Keratinocyte (primary cell): ENCODE data around the gene ECE1. TPM values are rescaled to one million over a fixed set of nuclear protein-coding genes. Genes with fewer than 3 reads are reported as not detected.
A peak's percentile ranks its signal among the peaks of the same experiment; 100 is the strongest.

Experiments
- DNase-seq: peaks from one replicate; pipeline ENCODE4 v3.0.0-alpha.2; 2011; ENCODE audit warnings: low read depth, missing footprints, low spot score
- FAIRE-seq: peaks from 2 replicates; lab custom pipeline; 2011; peaks lifted over from hg19 to GRCh38; lab: Jason Lieb, UNC
- H2AFZ ChIP-seq: 2 replicates; pipeline ENCODE4 v1.6.0; 2012; ENCODE audit warnings: low read length, control low read depth, inconsistent platforms; ENCODE audit not compliant: control insufficient read depth
- H3K27ac ChIP-seq: 2 replicates; pipeline ENCODE4 v1.5.1; 2011; ENCODE audit warnings: low read length; ENCODE audit not compliant: control insufficient read depth, insufficient read depth
- H3K27me3 ChIP-seq: 3 replicates; pipeline ENCODE4 v1.6.0; 2011; ENCODE audit warnings: low read length; ENCODE audit not compliant: control insufficient read depth, insufficient read depth; ENCODE audit errors: extremely low read depth
- H3K36me3 ChIP-seq, 2 experiments: 2 replicates in 1 of 2; 3 replicates in 1 of 2; pipeline ENCODE4 v1.5.1; 2011; ENCODE audit warnings: low read length in 2 of 2, mild to moderate bottlenecking in 1 of 2; ENCODE audit not compliant: control insufficient read depth in 2 of 2, insufficient read depth in 2 of 2; ENCODE audit errors: extremely low read depth in 1 of 2
- H3K4me1 ChIP-seq: 3 replicates; pipeline ENCODE4 v1.5.1; 2011; ENCODE audit warnings: low read length; ENCODE audit not compliant: control insufficient read depth, insufficient read depth; ENCODE audit errors: extremely low read depth
- H3K4me2 ChIP-seq: 3 replicates; pipeline ENCODE4 v1.6.0; 2011; ENCODE audit warnings: low read depth, low read length; ENCODE audit not compliant: control insufficient read depth, insufficient read depth; ENCODE audit errors: extremely low read depth
- H3K4me3 ChIP-seq, 3 experiments: fragments of 200-600 bp in 1 of 3; sonication (generic) in 1 of 3; 2 replicates in 2 of 3; 3 replicates in 1 of 3; pipeline ENCODE4 v1.5.1; 2011 to 2016; ENCODE audit warnings: low read length in 3 of 3, mild to moderate bottlenecking in 3 of 3, control low read depth in 2 of 3, inconsistent platforms in 1 of 3, low read depth in 1 of 3, mixed read lengths in 1 of 3, mixed run types in 1 of 3, moderate library complexity in 1 of 3; ENCODE audit not compliant: control insufficient read depth in 2 of 3, insufficient read depth in 2 of 3; ENCODE audit errors: extremely low read depth in 1 of 3
- H3K79me2 ChIP-seq: 2 replicates; pipeline ENCODE4 v1.6.0; 2012; ENCODE audit warnings: low read length; ENCODE audit not compliant: control insufficient read depth, insufficient read depth
- H3K9ac ChIP-seq: 3 replicates; pipeline ENCODE4 v1.6.0; 2011; ENCODE audit warnings: low read length; ENCODE audit not compliant: control insufficient read depth, insufficient read depth; ENCODE audit errors: extremely low read depth
- H3K9me1 ChIP-seq: 3 replicates; pipeline ENCODE4 v1.6.0; 2011; ENCODE audit warnings: low read length; ENCODE audit not compliant: control insufficient read depth, insufficient read depth; ENCODE audit errors: extremely low read depth
- H3K9me3 ChIP-seq: 2 replicates; pipeline ENCODE4 v1.5.1; 2012; ENCODE audit warnings: low read depth, low read length; ENCODE audit not compliant: control insufficient read depth
- H4K20me1 ChIP-seq: 3 replicates; pipeline ENCODE4 v1.6.0; 2011; ENCODE audit warnings: low read length; ENCODE audit not compliant: control insufficient read depth, insufficient read depth; ENCODE audit errors: extremely low read depth
- CTCF ChIP-seq, 3 experiments: IDR thresholded peaks in 1 of 3; conservative IDR thresholded peaks in 1 of 3; optimal IDR thresholded peaks in 1 of 3; 2 replicates in 2 of 3; 3 replicates in 1 of 3; pipeline versions ENCODE3 to v1.5.1; 2011; ENCODE audit warnings: low read length in 3 of 3, mild to moderate bottlenecking in 3 of 3, moderate library complexity in 2 of 3, control low read depth in 1 of 3, inconsistent platforms in 1 of 3; ENCODE audit not compliant: insufficient read depth in 2 of 3; ENCODE audit errors: extremely low read depth in 1 of 3
- EZH2 ChIP-seq: IDR thresholded peaks from one replicate; pipeline ENCODE4 v1.6.1; 2012; ENCODE audit warnings: inconsistent platforms, mild to moderate bottlenecking, low read length, moderate library complexity
- dilution Hi-C: fragments of 300-500 bp; cut with MboI; formaldehyde crosslinking; loops from one replicate; pipeline ENCODE4 v1.7.0; 2020; ENCODE audit warnings: low sequenced_read_pairs; ENCODE audit not compliant: extremely low pct_ligation_motif_present
- polyA plus RNA-seq, 5 experiments: library from polyadenylated mRNA; depleted of rRNA in 3 of 5; stranded (reverse) in 3 of 5; stranded (forward) in 1 of 5; unstranded in 1 of 5; fragments of >200 nt; gene quantifications; 1 replicate in 1 of 5; 2 replicates in 3 of 5; 3 replicates in 1 of 5; pipeline versions ENCODE4 v1.2.1 to v1.2.3, GENCODE V29; 2011 to 2012; ENCODE audit warnings: missing spikeins in 2 of 5, low read depth in 1 of 5, low replicate concordance in 1 of 5

Gene ECE1
- polyA plus RNA-seq, 1 donor (not counting 4 experiments of a cell fraction or from before 2014, with no cell fraction given) = 59.1 TPM

- Histone ChIP-seq H3K9ac (peak overlapping the region; percentile 56), H3K27me3 (no peaks in the 10 kb centered on the region), H3K9me3 (no peaks in the 10 kb centered on the region), H3K9me1 (no peaks in the 10 kb centered on the region), H3K79me2 (peaks cover 5% of the 10 kb centered on the region), H3K4me2 (peak overlapping the region; percentile 30), H4K20me1 (no peaks in the 10 kb centered on the region), H3K4me1 (peaks cover 22% of the 10 kb centered on the region), H2AFZ (no peak overlapping the region), H3K27ac (peak overlapping the region; percentile 24), H3K36me3 (no peaks in the 10 kb centered on the region), H3K4me3 (no peak overlapping the region)
- no peak for DNase-seq
- dilution Hi-C loops = no loop called here
- FAIRE-seq = peak; percentile 76
- TF ChIP-seq CTCF (optimal IDR thresholded peaks at IDR 0.05 in 1 of 3, IDR thresholded peaks at IDR 0.05 in 1 of 3, conservative IDR thresholded peaks at IDR 0.05 in 1 of 3; ENCODE audit: extremely low read depth in 1 of 3, insufficient read depth in 2 of 3, low read length in 3 of 3) = no peak
- no peak for TF ChIP-seq EZH2
Observed at GRCh38 chr1:21335750-21336224, 45.5 kb upstream of the ECE1 start.

GRCh38 chr1:21335088-21335691, 44.9 kb upstream of the ECE1 start:
- Histone ChIP-seq H3K4me3 (peak overlapping the region in 2 of 3 experiments; percentile 24 to 47), H3K27me3 (no peaks in the 10 kb centered on the region), H4K20me1 (no peaks in the 10 kb centered on the region), H2AFZ (peak overlapping the region; percentile 29), H3K36me3 (no peaks in the 10 kb centered on the region), H3K27ac (peak overlapping the region; percentile 24), H3K4me2 (peak overlapping the region; percentile 61), H3K9ac (peak overlapping the region; percentile 56), H3K9me1 (no peaks in the 10 kb centered on the region), H3K79me2 (peaks cover 5% of the 10 kb centered on the region), H3K9me3 (no peaks in the 10 kb centered on the region), H3K4me1 (peaks cover 22% of the 10 kb centered on the region)
- dilution Hi-C loops = no loop called here
- no peak for TF ChIP-seq EZH2
- no peak for TF ChIP-seq CTCF (optimal IDR thresholded peaks at IDR 0.05 in 1 of 3, IDR thresholded peaks at IDR 0.05 in 1 of 3, conservative IDR thresholded peaks at IDR 0.05 in 1 of 3; ENCODE audit: extremely low read depth in 1 of 3, insufficient read depth in 2 of 3, low read length in 3 of 3)
- DNase-seq (no peak), FAIRE-seq (no peak)
